SK-N-MC (cell line): ENCODE data around the gene ABCB11.
A peak's percentile ranks its signal among the peaks of the same experiment; 100 is the strongest.
"Not testable (repeated sequence)": the region's sequence is repeated elsewhere in the genome, so short reads cannot be mapped to it uniquely, and the experiment has no call there.

ENCODE experiments used
- DNase-seq: peaks from one replicate; pipeline ENCODE4 v3.0.0-alpha.2; 2011; ENCODE audit warnings: low read depth, low spot score
- H3K27ac ChIP-seq: fragments of 200-600 bp; sonication (generic); 2 replicates; pipeline ENCODE4 v1.5.1; 2016; ENCODE audit warnings: mixed run types
- H3K36me3 ChIP-seq: fragments of 200-600 bp; sonication (generic); 2 replicates; pipeline ENCODE4 v1.6.1; 2017; ENCODE audit warnings: antibody characterized with exemption, low read length, mixed read lengths; ENCODE audit not compliant: insufficient read depth
- H3K4me3 ChIP-seq: fragments of 200-600 bp; sonication (generic); 2 replicates; pipeline ENCODE4 v1.5.1; 2016
- H3K9ac ChIP-seq: fragments of 200-600 bp; sonication (generic); 2 replicates; pipeline ENCODE4 v1.8.0; 2017; ENCODE audit warnings: mixed run types, mixed read lengths; ENCODE audit not compliant: insufficient read length
- H3K9me3 ChIP-seq: fragments of 200-600 bp; sonication (generic); 2 replicates; pipeline ENCODE4 v1.6.1; 2017; ENCODE audit warnings: low read depth, mild to moderate bottlenecking, antibody characterized with exemption, low read length, moderate library complexity, mixed read lengths
- EZH2 ChIP-seq: fragments of 200-600 bp; sonication (generic); IDR thresholded peaks from one replicate; pipeline ENCODE4 v1.6.1; 2017; ENCODE audit warnings: antibody characterized with exemption
- FOXP2 ChIP-seq: optimal IDR thresholded peaks from 2 replicates; pipeline ENCODE3; 2011; ENCODE audit warnings: mild to moderate bottlenecking, moderate library complexity; ENCODE audit not compliant: insufficient read depth; ENCODE audit errors: extremely low read length, control extremely low read depth
- POLR2AphosphoS5 ChIP-seq: IDR thresholded peaks from 2 replicates; pipeline ENCODE4 v1.6.1; 2012; ENCODE audit warnings: mild to moderate bottlenecking, low read depth, low read length, borderline replicate concordance

Gene ABCB11

DNA sequence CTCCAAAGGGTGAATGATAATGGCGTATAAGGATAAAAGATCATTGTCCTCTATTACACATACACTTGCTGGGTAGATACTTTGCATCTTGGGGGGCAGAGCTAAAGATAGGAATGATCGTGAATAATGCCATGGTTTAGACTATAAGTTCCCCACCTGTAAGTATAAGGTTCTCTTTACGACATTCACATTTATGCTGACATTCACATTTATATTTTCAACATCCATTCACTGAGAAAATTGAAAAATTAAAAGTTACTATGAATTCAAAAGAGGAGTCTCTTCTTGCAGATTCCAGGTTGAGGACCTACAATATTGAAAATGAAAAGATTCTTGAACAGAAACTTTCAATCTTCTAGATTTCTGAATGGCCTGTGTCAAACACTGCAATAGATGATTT is 138.8 kb downstream of the ABCB11 start:
- no peak for DNase-seq
- no peak for TF ChIP-seq POLR2AphosphoS5
- no peak for TF ChIP-seq FOXP2
- TF ChIP-seq EZH2, result no peak
- no peak overlapping the region for H3K9ac ChIP-seq
- no peaks in the 10 kb centered on the region for H3K9me3 ChIP-seq
- no peak overlapping the region for H3K27ac ChIP-seq
- H3K4me3 ChIP-seq, result no peak overlapping the region
- H3K36me3 ChIP-seq, result peaks cover 9% of the 10 kb centered on the region

DNA sequence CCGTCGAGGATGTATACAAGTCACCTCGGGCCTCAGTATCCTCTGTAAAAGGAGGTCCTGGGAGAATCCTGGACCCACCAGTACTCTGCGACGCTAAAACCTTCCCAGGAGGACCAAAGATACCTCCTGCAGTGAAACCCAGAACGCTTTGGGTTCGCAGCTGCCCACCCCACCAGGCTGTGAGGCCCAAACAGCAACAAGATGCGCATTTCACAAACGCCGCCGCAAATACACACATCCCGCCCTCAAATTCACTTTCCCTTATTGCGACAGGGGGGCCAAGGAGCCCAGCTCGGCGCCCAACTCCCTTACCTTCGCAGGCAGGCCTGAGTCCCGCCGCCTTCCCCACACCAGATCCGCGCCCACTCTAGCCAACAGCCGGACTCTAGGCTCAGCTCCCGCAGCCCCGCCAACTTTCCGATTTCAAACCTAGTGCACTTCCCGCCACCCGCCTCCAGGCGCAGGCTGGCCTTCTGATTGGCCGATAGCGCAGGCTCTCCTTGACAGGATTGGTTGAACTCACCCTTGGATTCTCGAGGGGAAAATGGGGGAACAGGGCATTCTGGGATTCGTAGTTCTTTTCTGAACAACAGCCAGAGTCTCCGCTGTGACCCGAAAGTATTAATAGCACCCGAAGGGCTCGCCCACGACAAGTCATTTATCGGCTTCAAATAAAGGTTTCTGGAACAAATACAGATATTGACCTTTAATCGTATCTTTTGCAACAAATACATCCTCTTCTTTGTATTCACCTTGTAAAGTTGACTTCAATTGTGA is 140.9 kb downstream of the ABCB11 start, which contains the start of gene SPC25:
TSS of gene SPC25 (minus strand) at position 425 of the 777 bp plus-strand sequence. CDS start 911 bp downstream, outside the sequence.
- TF ChIP-seq FOXP2 (no peak), POLR2AphosphoS5 (peak; percentile 78)
- Histone ChIP-seq H3K9ac (peak within 1 kb of the TSS; percentile 78), H3K4me3 (peak within 1 kb of the TSS; percentile 87), H3K9me3 (no peaks in the 10 kb centered on the region), H3K27ac (no peak within 1 kb of the TSS), H3K36me3 (peaks cover 17% of the 10 kb centered on the region)
- peak; percentile 72 for DNase-seq

DNA sequence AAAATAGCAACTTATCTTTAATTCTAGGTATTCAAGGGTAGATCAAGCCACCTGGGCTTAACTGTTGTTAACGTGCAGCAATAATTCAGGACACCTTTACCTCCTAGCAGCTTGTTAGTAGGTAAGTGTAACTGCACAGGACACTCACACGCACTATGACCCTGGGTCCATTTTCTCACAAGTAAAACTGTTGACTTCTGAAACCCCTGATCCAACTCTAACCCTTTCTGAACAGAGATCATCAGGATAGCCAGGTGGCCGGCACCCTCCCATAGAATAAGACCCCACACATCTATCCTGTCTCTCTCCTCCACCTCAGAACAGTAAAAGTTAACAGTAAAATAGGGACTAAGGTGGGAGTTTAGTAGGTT is 141.5 kb downstream of the ABCB11 start:
- no peaks in the 10 kb centered on the region for H3K9me3 ChIP-seq
- H3K4me3 ChIP-seq, result peak overlapping the region; percentile 87
- TF ChIP-seq EZH2, result no peak
- TF ChIP-seq POLR2AphosphoS5, result no peak
- no peak for TF ChIP-seq FOXP2
- DNase-seq, result no peak
- H3K27ac ChIP-seq, result no peak overlapping the region
- peaks cover 21% of the 10 kb centered on the region for H3K36me3 ChIP-seq
- peak overlapping the region; percentile 78 for H3K9ac ChIP-seq

DNA sequence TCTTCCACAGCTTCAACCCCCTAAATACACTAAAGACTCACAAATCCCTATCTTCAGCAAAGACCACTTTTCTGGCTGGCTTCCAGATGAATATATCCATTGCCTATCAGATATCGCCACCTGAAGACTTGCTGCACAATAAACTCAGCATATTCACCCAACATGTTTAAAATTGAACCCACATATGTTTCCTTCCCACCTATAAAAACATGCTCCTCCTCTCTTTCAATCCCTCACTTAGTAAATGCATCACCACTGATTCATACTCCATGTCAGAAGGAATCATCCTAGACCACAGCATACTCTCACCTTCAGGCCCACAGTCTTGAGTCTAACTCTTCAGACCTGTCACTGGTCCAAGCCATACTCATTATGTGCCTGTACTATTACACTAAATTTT is 146.1 kb downstream of the ABCB11 start:
- no peak for TF ChIP-seq EZH2
- no peak for TF ChIP-seq FOXP2
- TF ChIP-seq POLR2AphosphoS5, result no peak

DNA sequence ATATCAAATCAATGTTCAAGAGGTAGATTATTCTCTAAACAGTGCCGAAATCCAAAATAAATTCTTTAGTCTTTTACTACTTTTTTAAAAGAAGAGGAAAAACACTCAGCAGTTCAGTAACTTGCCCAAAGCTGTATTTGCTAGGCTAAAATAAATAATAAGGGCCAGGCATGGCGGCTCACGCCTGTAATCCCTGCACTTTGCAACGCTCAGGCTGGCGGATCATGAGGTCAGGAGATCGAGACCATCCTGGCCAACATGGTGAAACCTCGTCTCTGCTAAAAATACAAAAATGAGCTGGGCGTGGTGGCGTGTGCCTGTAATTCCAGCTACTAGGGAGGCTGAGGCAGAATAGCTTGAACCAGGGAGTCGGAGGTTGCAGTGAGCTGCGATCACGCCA is 149.0 kb downstream of the ABCB11 start:
- not testable (repeated sequence) for H3K9ac ChIP-seq, DNase-seq, H3K27ac ChIP-seq, H3K9me3 ChIP-seq, H3K4me3 ChIP-seq
- H3K36me3 ChIP-seq, result peaks cover 14% of the 10 kb centered on the region; the same call in 1 of the 2 replicates

More for the DNA sequence above, 146.1 kb downstream of the ABCB11 start:
- no peak for DNase-seq
- Histone ChIP-seq H3K36me3 (peaks cover 24% of the 10 kb centered on the region), H3K27ac (no peak overlapping the region), H3K4me3 (no peak overlapping the region), H3K9ac (no peak overlapping the region), H3K9me3 (no peaks in the 10 kb centered on the region)

DNA sequence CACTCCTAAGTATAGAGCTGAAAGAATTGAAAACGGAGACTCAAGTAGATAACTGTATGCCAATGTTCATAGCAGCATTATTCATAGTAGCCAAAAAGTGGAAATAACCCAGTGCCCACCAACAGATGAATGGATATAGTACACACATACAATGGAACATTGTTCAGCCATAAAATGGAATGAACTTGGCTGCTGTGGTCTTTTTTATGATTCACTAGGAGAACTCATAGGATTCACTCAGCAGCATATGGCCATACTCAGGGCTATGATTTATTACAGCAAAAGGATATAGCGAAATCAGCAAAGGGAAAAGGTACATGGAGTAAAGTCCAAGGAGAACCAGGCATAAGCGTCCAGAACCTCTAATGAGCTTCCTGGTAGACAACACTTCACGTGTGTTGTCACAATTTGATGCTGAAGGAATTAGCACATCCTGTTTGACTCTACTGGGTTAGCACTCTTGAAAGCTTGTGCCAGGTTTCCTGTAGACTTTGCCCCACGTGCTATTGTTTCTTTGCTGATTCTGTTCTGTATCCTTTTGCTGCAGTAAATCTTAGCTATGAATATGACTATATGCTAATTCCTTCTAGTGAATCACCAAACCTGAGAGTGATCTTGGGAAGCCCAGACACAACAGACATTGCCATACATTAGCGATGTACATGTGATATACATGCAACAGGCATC is 156.6 kb downstream of the ABCB11 start:
- no peak for DNase-seq
- H3K9me3 ChIP-seq, result no peaks in the 10 kb centered on the region
- no peak overlapping the region for H3K9ac ChIP-seq
- no peak overlapping the region for H3K27ac ChIP-seq
- H3K4me3 ChIP-seq, result no peak overlapping the region
- TF ChIP-seq EZH2, result no peak
- TF ChIP-seq FOXP2, result no peak
- H3K36me3 ChIP-seq, result peaks cover 27% of the 10 kb centered on the region

DNA sequence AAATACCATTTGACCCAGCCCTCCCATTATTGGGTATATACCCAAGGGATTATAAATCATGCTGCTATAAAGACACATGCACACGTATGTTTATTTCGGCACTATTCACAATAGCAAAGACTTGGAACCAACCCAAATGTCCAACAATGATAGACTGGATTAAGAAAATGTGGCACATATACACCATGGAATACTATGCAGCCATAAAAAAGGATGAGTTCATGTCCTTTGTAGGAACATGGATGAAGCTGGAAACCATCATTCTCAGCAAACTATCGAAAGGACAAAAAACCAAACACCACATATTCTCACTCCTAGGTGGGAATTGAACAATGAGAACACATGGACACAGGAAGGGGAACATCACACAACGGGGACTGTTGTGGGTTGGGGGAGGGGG is 160.3 kb downstream of the ABCB11 start:
- not testable (repeated sequence) for H3K9ac ChIP-seq, H3K9me3 ChIP-seq, H3K4me3 ChIP-seq, H3K27ac ChIP-seq, DNase-seq
- H3K36me3 ChIP-seq, result peaks cover 27% of the 10 kb centered on the region
